ENCODE measurements around the gene KDM7A.

DNA sequence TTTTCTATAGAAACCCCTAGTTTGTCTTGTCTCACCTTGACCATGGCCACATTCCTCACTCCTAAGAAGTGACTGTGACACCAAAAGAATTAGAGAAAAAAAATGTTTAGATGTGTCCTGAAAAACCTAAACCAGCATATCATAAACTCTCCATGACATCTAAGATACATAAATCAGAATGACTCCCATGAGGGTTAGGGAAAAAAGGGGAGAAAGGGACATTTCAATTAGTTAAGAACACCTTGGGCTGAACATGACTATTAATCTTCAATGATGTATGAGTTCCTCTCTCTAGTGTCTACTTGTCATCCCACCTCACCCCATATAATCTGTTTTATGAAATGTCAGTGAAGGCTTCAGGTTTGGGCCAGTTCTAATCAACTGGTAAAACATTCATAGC is 31.1 kb downstream of the KDM7A start:
- no peak for TF ChIP-seq CTCF (IDR thresholded peaks at IDR 0.05)
- TF ChIP-seq POLR2AphosphoS5 (IDR thresholded peaks at IDR 0.05), result no peak
- TF ChIP-seq POLR2A (IDR thresholded peaks at IDR 0.05), result no peak
